Chondrocyte (in vitro differentiated cells): ENCODE results near the gene PIGV. TPM values are rescaled to one million over a fixed set of nuclear protein-coding genes. Genes with fewer than 3 reads are reported as not detected.

Experiments used
- DNase-seq: peaks from one replicate; pipeline ENCODE4 v3.0.0; 2021; ENCODE audit warnings: mixed read lengths, low spot score
- H3K27ac Mint-ChIP-seq: one replicate; pipeline ENCODE4 v1.8.0; 2021; ENCODE audit warnings: mild to moderate bottlenecking, moderate library complexity, mixed read lengths; ENCODE audit not compliant: unreplicated experiment
- H3K27me3 Mint-ChIP-seq: 2 replicates; pipeline ENCODE4 v1.8.0; 2021; ENCODE audit warnings: low read depth, mixed read lengths
- H3K36me3 Mint-ChIP-seq: 2 replicates; pipeline ENCODE4 v1.8.0; 2021; ENCODE audit warnings: low read depth, mixed read lengths
- H3K4me1 Mint-ChIP-seq: 2 replicates; pipeline ENCODE4 v1.8.0; 2021; ENCODE audit warnings: low read depth, mild to moderate bottlenecking, mixed read lengths
- H3K4me3 Mint-ChIP-seq: one replicate; pipeline ENCODE4 v1.8.0; 2021; ENCODE audit warnings: mild to moderate bottlenecking, moderate library complexity, mixed read lengths; ENCODE audit not compliant: unreplicated experiment
- H3K9me3 Mint-ChIP-seq: 2 replicates; pipeline ENCODE4 v1.8.0; 2021; ENCODE audit warnings: low read depth, mixed read lengths
- total RNA-seq: library from RNA; stranded (reverse); gene quantifications from 3 replicates; pipeline ENCODE4 v1.2.1, GENCODE V29; 2021
- TF ChIP-seq, protein P1 (sequence below): fragments of 200-600 bp; sonication (generic); IDR thresholded peaks from 2 replicates; pipeline ENCODE4 v1.5.0; 2021; ENCODE audit warnings: antibody characterized with exemption, mild to moderate bottlenecking, moderate library complexity

PIGV gene
- total RNA-seq, 1 donor from 2014 or later = 12.4 TPM

DNA sequence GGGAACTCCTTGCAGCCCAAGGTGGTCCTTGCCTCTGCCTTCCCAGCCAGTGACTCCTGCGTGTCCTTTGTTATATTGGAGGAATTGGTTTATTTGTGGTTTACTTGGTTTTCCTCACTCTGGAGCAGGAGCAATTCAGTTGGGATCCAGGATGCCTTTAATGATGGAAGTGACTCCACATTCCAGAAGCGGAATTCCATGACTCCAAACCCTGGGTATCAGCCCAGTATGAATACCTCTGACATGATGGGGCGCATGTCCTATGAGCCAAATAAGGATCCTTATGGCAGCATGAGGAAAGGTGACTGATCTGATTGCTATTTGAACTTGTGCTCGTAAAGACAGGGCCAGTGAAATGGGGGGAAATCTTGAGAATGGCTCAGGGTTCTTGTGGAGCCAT, 15.1 kb upstream of the PIGV start:
- Mint-ChIP-seq H3K9me3 (no peaks in the 10 kb centered on the region), H3K4me3 (no peak overlapping the region), H3K4me1 (peaks cover 41% of the 10 kb centered on the region), H3K36me3 (peaks cover 61% of the 10 kb centered on the region), H3K27me3 (no peaks in the 10 kb centered on the region), H3K27ac (peak overlapping the region; percentile 85)
- TF ChIP-seq, protein P1, sequence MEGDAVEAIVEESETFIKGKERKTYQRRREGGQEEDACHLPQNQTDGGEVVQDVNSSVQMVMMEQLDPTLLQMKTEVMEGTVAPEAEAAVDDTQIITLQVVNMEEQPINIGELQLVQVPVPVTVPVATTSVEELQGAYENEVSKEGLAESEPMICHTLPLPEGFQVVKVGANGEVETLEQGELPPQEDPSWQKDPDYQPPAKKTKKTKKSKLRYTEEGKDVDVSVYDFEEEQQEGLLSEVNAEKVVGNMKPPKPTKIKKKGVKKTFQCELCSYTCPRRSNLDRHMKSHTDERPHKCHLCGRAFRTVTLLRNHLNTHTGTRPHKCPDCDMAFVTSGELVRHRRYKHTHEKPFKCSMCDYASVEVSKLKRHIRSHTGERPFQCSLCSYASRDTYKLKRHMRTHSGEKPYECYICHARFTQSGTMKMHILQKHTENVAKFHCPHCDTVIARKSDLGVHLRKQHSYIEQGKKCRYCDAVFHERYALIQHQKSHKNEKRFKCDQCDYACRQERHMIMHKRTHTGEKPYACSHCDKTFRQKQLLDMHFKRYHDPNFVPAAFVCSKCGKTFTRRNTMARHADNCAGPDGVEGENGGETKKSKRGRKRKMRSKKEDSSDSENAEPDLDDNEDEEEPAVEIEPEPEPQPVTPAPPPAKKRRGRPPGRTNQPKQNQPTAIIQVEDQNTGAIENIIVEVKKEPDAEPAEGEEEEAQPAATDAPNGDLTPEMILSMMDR = no peak
- DNase-seq = no peak

DNA sequence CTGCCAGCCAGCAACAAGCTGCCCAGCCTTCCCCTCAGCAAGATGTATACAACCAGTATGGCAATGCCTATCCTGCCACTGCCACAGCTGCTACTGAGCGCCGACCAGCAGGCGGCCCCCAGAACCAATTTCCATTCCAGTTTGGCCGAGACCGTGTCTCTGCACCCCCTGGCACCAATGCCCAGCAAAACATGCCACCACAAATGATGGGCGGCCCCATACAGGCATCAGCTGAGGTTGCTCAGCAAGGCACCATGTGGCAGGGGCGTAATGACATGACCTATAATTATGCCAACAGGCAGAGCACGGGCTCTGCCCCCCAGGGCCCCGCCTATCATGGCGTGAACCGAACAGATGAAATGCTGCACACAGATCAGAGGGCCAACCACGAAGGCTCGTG, 13.3 kb upstream of the PIGV start:
- no peak for DNase-seq
- no peaks in the 10 kb centered on the region for H3K9me3 Mint-ChIP-seq
- peaks cover 25% of the 10 kb centered on the region for H3K4me1 Mint-ChIP-seq
- H3K27me3 Mint-ChIP-seq = no peaks in the 10 kb centered on the region
- peaks cover 65% of the 10 kb centered on the region for H3K36me3 Mint-ChIP-seq
- H3K27ac Mint-ChIP-seq = no peak overlapping the region
- TF ChIP-seq, protein P1 = no peak
- no peak overlapping the region for H3K4me3 Mint-ChIP-seq

DNA sequence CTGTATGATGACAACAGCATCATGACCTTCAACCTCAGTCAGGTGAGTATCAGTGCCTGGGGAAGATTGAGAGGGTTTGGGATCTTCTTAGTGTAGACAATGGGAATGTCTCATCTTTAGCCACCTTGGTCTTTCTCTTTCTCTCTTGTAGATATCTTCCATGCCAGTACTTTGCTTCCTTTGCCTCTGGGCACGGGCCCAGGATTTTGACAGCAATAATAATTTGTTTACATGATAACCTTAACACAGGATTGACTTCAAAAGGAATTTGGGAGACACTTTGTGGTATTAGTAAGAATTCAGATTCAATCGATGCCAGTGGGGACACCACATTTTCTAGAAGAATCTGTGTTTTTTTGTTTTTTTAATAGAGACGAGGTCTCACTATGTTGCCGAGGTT, 12.1 kb upstream of the PIGV start:
- H3K27ac Mint-ChIP-seq = no peak overlapping the region
- TF ChIP-seq, protein P1 = no peak
- H3K4me3 Mint-ChIP-seq = no peak overlapping the region
- no peaks in the 10 kb centered on the region for H3K9me3 Mint-ChIP-seq
- H3K27me3 Mint-ChIP-seq = no peaks in the 10 kb centered on the region
- DNase-seq = no peak
- peaks cover 25% of the 10 kb centered on the region for H3K4me1 Mint-ChIP-seq
- H3K36me3 Mint-ChIP-seq = peaks cover 65% of the 10 kb centered on the region

DNA sequence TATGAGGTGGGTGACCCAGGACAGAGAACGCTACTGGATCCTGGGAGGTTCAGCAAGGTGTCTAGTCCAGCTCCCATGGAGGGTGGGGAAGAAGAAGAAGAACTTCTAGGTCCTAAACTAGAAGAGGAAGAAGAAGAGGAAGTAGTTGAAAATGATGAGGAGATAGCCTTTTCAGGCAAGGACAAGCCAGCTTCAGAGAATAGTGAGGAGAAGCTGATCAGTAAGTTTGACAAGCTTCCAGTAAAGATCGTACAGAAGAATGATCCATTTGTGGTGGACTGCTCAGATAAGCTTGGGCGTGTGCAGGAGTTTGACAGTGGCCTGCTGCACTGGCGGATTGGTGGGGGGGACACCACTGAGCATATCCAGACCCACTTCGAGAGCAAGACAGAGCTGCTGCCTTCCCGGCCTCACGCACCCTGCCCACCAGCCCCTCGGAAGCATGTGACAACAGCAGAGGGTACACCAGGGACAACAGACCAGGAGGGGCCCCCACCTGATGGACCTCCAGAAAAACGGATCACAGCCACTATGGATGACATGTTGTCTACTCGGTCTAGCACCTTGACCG, 8.6 kb upstream of the PIGV start:
- Mint-ChIP-seq H3K36me3 (peaks cover 56% of the 10 kb centered on the region), H3K27ac (no peak overlapping the region), H3K4me1 (peaks cover 26% of the 10 kb centered on the region), H3K9me3 (no peaks in the 10 kb centered on the region), H3K27me3 (no peaks in the 10 kb centered on the region), H3K4me3 (no peak overlapping the region)
- TF ChIP-seq, protein P1 = no peak
- no peak for DNase-seq

DNA sequence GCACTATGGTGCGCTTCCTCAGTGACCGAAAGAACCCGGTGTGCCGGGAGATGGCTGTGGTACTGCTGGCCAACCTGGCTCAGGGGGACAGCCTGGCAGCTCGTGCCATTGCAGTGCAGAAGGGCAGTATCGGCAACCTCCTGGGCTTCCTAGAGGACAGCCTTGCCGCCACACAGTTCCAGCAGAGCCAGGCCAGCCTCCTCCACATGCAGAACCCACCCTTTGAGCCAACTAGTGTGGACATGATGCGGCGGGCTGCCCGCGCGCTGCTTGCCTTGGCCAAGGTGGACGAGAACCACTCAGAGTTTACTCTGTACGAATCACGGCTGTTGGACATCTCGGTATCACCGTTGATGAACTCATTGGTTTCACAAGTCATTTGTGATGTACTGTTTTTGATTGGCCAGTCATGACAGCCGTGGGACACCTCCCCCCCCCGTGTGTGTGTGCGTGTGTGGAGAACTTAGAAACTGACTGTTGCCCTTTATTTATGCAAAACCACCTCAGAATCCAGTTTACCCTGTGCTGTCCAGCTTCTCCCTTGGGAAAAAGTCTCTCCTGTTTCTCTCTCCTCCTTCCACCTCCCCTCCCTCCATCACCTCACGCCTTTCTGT, 7.3 kb upstream of the PIGV start:
- H3K4me3 Mint-ChIP-seq = no peak overlapping the region
- DNase-seq = no peak
- no peaks in the 10 kb centered on the region for H3K9me3 Mint-ChIP-seq
- H3K27me3 Mint-ChIP-seq = no peaks in the 10 kb centered on the region
- H3K4me1 Mint-ChIP-seq = peaks cover 38% of the 10 kb centered on the region
- TF ChIP-seq, protein P1 = no peak
- H3K36me3 Mint-ChIP-seq = peaks cover 43% of the 10 kb centered on the region
- no peak overlapping the region for H3K27ac Mint-ChIP-seq
